ENCODE data around the gene PLEKHB1.

Gene PLEKHB1

DNA sequence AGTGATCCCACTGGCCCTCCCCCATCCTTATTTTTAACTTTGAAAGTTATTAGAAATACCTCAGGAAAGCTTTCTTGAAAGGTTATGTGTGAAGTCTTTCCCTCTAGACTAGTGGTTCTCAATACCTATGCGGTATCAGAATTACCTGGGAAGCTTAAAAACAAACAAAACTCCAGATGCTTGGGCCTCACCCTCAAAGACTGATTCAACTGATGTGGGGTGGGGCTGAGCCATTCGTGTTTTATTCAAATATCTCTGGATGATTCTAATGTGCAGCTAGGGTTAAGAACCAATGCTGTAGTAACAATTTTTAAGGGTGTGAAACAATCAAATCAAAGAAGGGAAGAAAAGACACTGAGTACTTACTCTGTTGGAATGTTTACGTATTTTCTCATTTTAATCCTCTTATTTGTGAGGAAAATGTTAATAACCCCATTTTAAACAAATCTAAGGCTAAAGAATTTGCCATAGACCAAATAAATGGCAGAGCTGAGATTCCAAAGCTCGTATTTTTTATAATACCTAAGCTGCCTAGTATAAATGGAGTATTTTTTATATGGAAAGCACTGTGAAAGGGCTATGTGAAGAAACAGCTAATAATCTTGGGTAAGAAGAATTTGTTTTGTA lies 47.6 kb downstream of the PLEKHB1 start:
- peaks cover 11% of the 10 kb centered on the region for H3K36me3 ChIP-seq (ENCODE audit: control insufficient read depth, insufficient read depth, low read length)
- H3K4me3 ChIP-seq (ENCODE audit: low read depth, low read length), result no peak overlapping the region
- H3K27me3 ChIP-seq (ENCODE audit: control insufficient read depth, insufficient read depth, low read length), result no peaks in the 10 kb centered on the region
- H3K4me1 ChIP-seq (ENCODE audit: control insufficient read depth, insufficient read depth, low read length), result no peaks in the 10 kb centered on the region
- no peaks in the 10 kb centered on the region for H3K9me3 ChIP-seq (ENCODE audit: control insufficient read depth, insufficient read depth, low read depth, low read length)
- no peak overlapping the region for H3K9ac ChIP-seq (ENCODE audit: low read length)
- H3K27ac ChIP-seq (ENCODE audit: low read depth, low read length), result no peak overlapping the region

DNA sequence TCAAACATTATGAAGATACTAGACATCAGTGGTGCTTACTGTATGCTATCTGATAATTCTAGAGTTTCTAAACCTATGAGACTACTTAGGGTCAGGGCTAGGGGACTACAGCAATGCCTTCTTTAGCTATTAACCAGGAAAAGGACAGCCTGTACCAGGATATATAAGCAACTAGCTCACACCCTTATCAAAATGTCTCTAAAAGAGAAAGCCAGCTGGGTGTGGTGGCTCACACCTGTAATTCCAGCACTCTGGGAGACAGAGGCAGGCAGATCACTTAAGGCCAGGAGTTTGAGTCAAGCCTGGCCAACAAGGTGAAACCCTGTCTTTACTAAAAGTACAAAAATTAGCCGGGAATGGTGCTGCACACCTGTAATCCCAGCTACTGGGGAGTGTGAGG lies 58.7 kb downstream of the PLEKHB1 start:
- peaks cover 43% of the 10 kb centered on the region for H3K36me3 ChIP-seq (ENCODE audit: control insufficient read depth, insufficient read depth, low read length)
- no peaks in the 10 kb centered on the region for H3K27me3 ChIP-seq (ENCODE audit: control insufficient read depth, insufficient read depth, low read length)
- no peaks in the 10 kb centered on the region for H3K4me1 ChIP-seq (ENCODE audit: control insufficient read depth, insufficient read depth, low read length)
- H3K9ac ChIP-seq (ENCODE audit: low read length), result no peak overlapping the region
- H3K27ac ChIP-seq (ENCODE audit: low read depth, low read length), result no peak overlapping the region
- no peak overlapping the region for H3K4me3 ChIP-seq (ENCODE audit: low read depth, low read length)
- no peaks in the 10 kb centered on the region for H3K9me3 ChIP-seq (ENCODE audit: control insufficient read depth, insufficient read depth, low read depth, low read length)

DNA sequence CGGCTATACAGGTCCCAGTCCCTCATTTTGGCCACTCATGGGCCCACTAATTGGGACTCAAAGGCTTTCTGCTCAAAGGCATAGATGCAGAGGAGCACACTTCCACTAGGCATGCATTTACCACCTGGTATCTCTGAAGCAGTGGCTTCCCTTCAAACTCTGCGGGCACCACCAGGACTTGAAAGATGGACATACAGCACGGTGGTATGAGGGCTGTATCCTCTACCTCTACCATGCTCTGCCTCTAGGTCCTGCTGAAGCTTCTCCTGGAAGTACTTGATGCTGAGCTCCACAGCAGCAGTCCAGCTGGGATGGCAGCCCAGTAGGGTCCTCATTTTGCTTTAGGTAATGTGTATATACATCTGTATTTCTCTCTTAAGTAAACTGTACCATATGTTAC lies 64.6 kb downstream of the PLEKHB1 start:
- Histone ChIP-seq H3K36me3 (ENCODE audit: control insufficient read depth, insufficient read depth, low read length) (peaks cover 39% of the 10 kb centered on the region), H3K4me3 (ENCODE audit: low read depth, low read length) (no peak overlapping the region), H3K27me3 (ENCODE audit: control insufficient read depth, insufficient read depth, low read length) (no peaks in the 10 kb centered on the region), H3K9ac (ENCODE audit: low read length) (no peak overlapping the region), H3K9me3 (ENCODE audit: control insufficient read depth, insufficient read depth, low read depth, low read length) (no peaks in the 10 kb centered on the region), H3K27ac (ENCODE audit: low read depth, low read length) (no peak overlapping the region), H3K4me1 (ENCODE audit: control insufficient read depth, insufficient read depth, low read length) (no peaks in the 10 kb centered on the region)

All from HUES6 (cell line).